Gastrocnemius medialis (tissue), 4 donors: ENCODE measurements around the gene ZNF438. TPM values are rescaled to one million over a fixed set of nuclear protein-coding genes. Genes with fewer than 3 reads are reported as not detected.
A peak's percentile ranks its signal among the peaks of the same experiment; 100 is the strongest.

Experiments
- ATAC-seq, 2 donors: fragments of 150-250 bp; one replicate each; pipeline ENCODE4 v1.9.1; 2016
- DNase-seq, 2 donors: peaks; one replicate each; pipeline ENCODE4 v3.0.0-alpha.2; 2019
- H3K27ac ChIP-seq, 4 donors: fragments of 200-600 bp; sonication (generic); 1 replicate in 1 of 4; 2 replicates in 3 of 4; pipeline ENCODE4 v1.5.1; 2016 to 2018; ENCODE audit warnings: mild to moderate bottlenecking in 2 of 4, moderate library complexity in 1 of 4
- H3K27me3 ChIP-seq, 3 donors: fragments of 200-600 bp; sonication (generic) in 2 of 3; 1 replicate in 1 of 3; 2 replicates in 2 of 3; pipeline versions ENCODE4 v1.5.1 to v1.6.0; 2016 to 2019; ENCODE audit warnings: mild to moderate bottlenecking in 1 of 3, moderate library complexity in 1 of 3
- H3K36me3 ChIP-seq, 2 donors: fragments of 200-600 bp; sonication (generic) in 1 of 2; one replicate each; pipeline ENCODE4 v1.5.1; 2017 to 2018
- H3K4me1 ChIP-seq, 2 donors: fragments of 200-600 bp; sonication (generic) in 1 of 2; one replicate each; pipeline ENCODE4 v1.5.1; 2016 to 2017; ENCODE audit warnings: mild to moderate bottlenecking in 2 of 2
- H3K4me3 ChIP-seq, 4 donors: fragments of 200-600 bp; sonication (generic) in 3 of 4; 1 replicate in 1 of 4; 2 replicates in 3 of 4; pipeline ENCODE4 v1.5.1; 2016 to 2019; ENCODE audit warnings: mild to moderate bottlenecking in 2 of 4
- H3K9me3 ChIP-seq, 3 donors: fragments of 200-600 bp; sonication (generic) in 2 of 3; 1 replicate in 1 of 3; 2 replicates in 2 of 3; pipeline ENCODE4 v1.5.1; 2016 to 2019
- CTCF ChIP-seq, 5 experiments: fragments of 450-650 bp in 3 of 5; fragments of 200-600 bp in 2 of 5; sonication (generic) in 2 of 5; IDR thresholded peaks in 4 of 5; conservative IDR thresholded peaks in 1 of 5; 1 replicate in 4 of 5; 2 replicates in 1 of 5; pipeline ENCODE4 v1.5.1; 2016 to 2019; ENCODE audit warnings: antibody characterized with exemption in 5 of 5, mild to moderate bottlenecking in 3 of 5, moderate library complexity in 3 of 5
- POLR2A ChIP-seq, 2 donors: fragments of 450-650 bp; IDR thresholded peaks; one replicate each; pipeline ENCODE4 v1.6.1; 2017; ENCODE audit warnings: antibody characterized with exemption in 2 of 2, mild to moderate bottlenecking in 2 of 2, moderate library complexity in 2 of 2
- in situ Hi-C, 4 donors: fragments of 200-750 bp; cut with MboI; loops; one replicate each; pipeline versions ENCODE4 v1.15.0 to v1.8.0; 2017; ENCODE audit warnings: low sequenced_read_pairs in 4 of 4
- intact Hi-C: fragments of 100-400 bp; cut with DNase I; formaldehyde crosslinking; loops from one replicate; pipeline ENCODE4 v1.15.1; 2023; ENCODE audit warnings: low total_unique reads
- total RNA-seq, 4 donors: library from RNA; depleted of rRNA; stranded (reverse); fragments of >200 nt; gene quantifications; one replicate each; pipeline versions ENCODE4 v1.1.0 to v1.2.3, GENCODE V29; 2016

ZNF438 gene
- total RNA-seq, 4 donors from 2014 or later, result 14.4 to 37.0 (median 26.5) TPM

DNA sequence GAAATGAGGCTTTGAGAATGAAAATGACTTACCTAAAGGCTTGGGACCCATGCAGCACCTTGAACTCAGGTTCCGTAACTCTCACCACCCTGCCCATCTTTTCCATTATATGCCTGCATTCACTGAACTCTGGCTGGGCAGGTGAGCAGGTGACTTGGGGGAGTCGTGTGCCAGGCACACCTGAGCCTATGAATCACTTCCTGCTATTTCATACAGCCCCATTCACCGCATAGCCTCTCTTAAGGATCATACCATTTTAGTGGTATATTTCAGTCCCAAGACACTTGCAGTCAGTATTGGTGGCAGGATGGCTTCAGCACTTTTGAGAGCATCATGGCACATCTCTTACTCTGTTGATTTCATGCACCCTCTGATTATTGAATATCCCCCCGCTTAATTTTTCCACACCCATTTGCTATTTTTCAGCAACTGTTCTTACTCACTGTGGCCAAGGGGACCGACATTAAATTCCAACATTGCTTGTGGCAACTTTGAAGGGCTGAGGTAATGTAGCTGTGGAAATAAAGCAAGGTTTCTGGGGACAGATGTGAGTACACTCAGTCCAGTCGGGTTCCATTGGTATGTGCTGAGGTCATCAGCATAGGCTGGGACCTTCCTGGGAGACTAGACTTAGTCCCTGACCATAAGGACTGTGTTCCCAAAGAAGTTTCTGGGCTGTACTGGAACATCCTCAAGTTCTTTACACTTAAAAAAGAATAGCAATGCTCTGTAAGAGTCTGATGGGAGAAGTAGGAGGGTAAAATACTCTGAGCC lies 39.8 kb upstream of the ZNF438 start:
- no peaks in the 10 kb centered on the region for H3K9me3 ChIP-seq
- no peak overlapping the region for H3K4me3 ChIP-seq
- peaks cover 6 to 17% of the 10 kb centered on the region in 2 donors for H3K4me1 ChIP-seq
- DNase-seq (peak; percentile 30 to 54), ATAC-seq (peak; percentile 78 to 88)
- H3K27ac ChIP-seq, result peak overlapping the region; percentile 49 to 63 (median 54)
- intact Hi-C loops, result no loop called here
- in situ Hi-C loops, result loop anchor here in 1 of 4 donors (25.0 kb wide), 1 partner anchor 416 kb away; no protein-coding TSS in a partner anchor
- no peaks in the 10 kb centered on the region for H3K27me3 ChIP-seq
- no peaks in the 10 kb centered on the region for H3K36me3 ChIP-seq
- no peak for TF ChIP-seq POLR2A (IDR thresholded peaks at IDR 0.05)
- TF ChIP-seq CTCF (IDR thresholded peaks at IDR 0.05 in 4 of 5, conservative IDR thresholded peaks at IDR 0.05 in 1 of 5), result no peak

DNA sequence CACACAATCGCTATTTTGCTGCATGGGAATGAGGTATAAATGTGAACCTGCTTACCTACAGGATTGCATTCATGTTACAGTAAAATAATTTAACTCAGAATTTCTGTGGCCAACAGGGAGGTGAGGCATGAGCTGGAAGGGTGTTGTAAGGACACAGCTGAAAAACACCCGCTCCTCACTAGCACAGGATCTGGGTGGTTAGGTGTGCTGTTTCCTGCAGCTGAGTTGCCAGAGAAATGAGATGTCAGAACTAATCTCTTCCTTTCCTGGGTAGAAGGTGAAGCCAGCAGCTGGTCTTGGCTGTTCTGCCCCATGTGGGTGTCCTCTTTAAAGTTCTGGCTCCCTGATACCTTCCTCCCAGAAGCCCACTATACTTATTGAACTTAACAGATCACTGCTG lies 39.0 kb upstream of the ZNF438 start:
- intact Hi-C loops (no loop called here), in situ Hi-C loops (loop anchor here in 1 of 4 donors (25.0 kb wide), 1 partner anchor 417 kb away; no protein-coding TSS in a partner anchor)
- peaks cover 6 to 17% of the 10 kb centered on the region in 2 donors for H3K4me1 ChIP-seq
- no peak overlapping the region for H3K4me3 ChIP-seq
- H3K27ac ChIP-seq, result peak overlapping the region in 2 of 4 donors; percentile 34 to 50
- DNase-seq (no peak), ATAC-seq (no peak)
- no peaks in the 10 kb centered on the region for H3K27me3 ChIP-seq
- TF ChIP-seq POLR2A (IDR thresholded peaks at IDR 0.05) (no peak), CTCF (IDR thresholded peaks at IDR 0.05 in 4 of 5, conservative IDR thresholded peaks at IDR 0.05 in 1 of 5) (no peak)
- H3K36me3 ChIP-seq, result no peaks in the 10 kb centered on the region
- no peaks in the 10 kb centered on the region for H3K9me3 ChIP-seq

GRCh38 chr10:31070025-31070424 lies 38.4 kb upstream of the ZNF438 start:
- no peak for DNase-seq
- Histone ChIP-seq H3K4me1 (peaks cover 6 to 11% of the 10 kb centered on the region in 2 donors), H3K9me3 (no peaks in the 10 kb centered on the region), H3K27me3 (no peaks in the 10 kb centered on the region), H3K4me3 (no peak overlapping the region), H3K27ac (peak overlapping the region; percentile 10 to 50 (median 28)), H3K36me3 (no peaks in the 10 kb centered on the region)
- intact Hi-C loops, result no loop called here
- ATAC-seq, result no peak
- no peak for TF ChIP-seq CTCF (IDR thresholded peaks at IDR 0.05 in 4 of 5, conservative IDR thresholded peaks at IDR 0.05 in 1 of 5)
- TF ChIP-seq POLR2A (IDR thresholded peaks at IDR 0.05), result no peak
- in situ Hi-C loops, result loop anchor here in 1 of 4 donors (25.0 kb wide), 1 partner anchor 417 kb away; no protein-coding TSS in a partner anchor

- no peaks in the 10 kb centered on the region for H3K27me3 ChIP-seq
- DNase-seq (no peak), ATAC-seq (no peak)
- peak overlapping the region in 3 of 4 donors; percentile 13 to 50 (median 43) for H3K27ac ChIP-seq
- peaks cover 6 to 12% of the 10 kb centered on the region in 2 donors for H3K4me1 ChIP-seq
- no peaks in the 10 kb centered on the region for H3K9me3 ChIP-seq
- no peak overlapping the region for H3K4me3 ChIP-seq
- in situ Hi-C loops, result loop anchor here in 1 of 4 donors (25.0 kb wide), 1 partner anchor 418 kb away; no protein-coding TSS in a partner anchor
- no peaks in the 10 kb centered on the region for H3K36me3 ChIP-seq
- intact Hi-C loops, result no loop called here
- TF ChIP-seq CTCF (IDR thresholded peaks at IDR 0.05 in 4 of 5, conservative IDR thresholded peaks at IDR 0.05 in 1 of 5), result no peak
Measured at GRCh38 chr10:31069411-31069810, 37.7 kb upstream of the ZNF438 start.
